Thoracic aorta (tissue), 2 donors: ENCODE results near the gene SYNE3. TPM values are rescaled to one million over a fixed set of nuclear protein-coding genes. Genes with fewer than 3 reads are reported as not detected.

Experiments used
- ATAC-seq: fragments of 150-250 bp; one replicate; pipeline ENCODE4 v1.8.0; 2017; ENCODE audit warnings: low read depth; ENCODE audit not compliant: insufficient number of reproducible peaks, low FRiP score
- DNase-seq: peaks from one replicate; pipeline ENCODE4 v3.0.0-alpha.2; 2020; ENCODE audit warnings: low spot score
- H3K27ac ChIP-seq, 2 donors: fragments of 200-600 bp; sonication (generic); 1 replicate in 1 of 2; 2 replicates in 1 of 2; pipeline ENCODE4 v1.5.1; 2016; ENCODE audit warnings: mild to moderate bottlenecking in 2 of 2, moderate library complexity in 2 of 2
- H3K27me3 ChIP-seq: fragments of 200-600 bp; sonication (generic); replicated peaks from 2 replicates; pipeline ENCODE4 v1.6.0; 2016; ENCODE audit warnings: mild to moderate bottlenecking; ENCODE audit not compliant: insufficient read depth
- H3K36me3 ChIP-seq: fragments of 200-600 bp; sonication (generic); one replicate; pipeline ENCODE4 v1.5.1; 2016
- H3K4me1 ChIP-seq, 2 donors: fragments of 200-600 bp; sonication (generic); 1 replicate in 1 of 2; 2 replicates in 1 of 2; pipeline versions ENCODE4 v1.5.1 to v1.6.0; 2016; ENCODE audit warnings: low read depth in 2 of 2, mild to moderate bottlenecking in 1 of 2; ENCODE audit not compliant: control insufficient read depth in 1 of 2
- H3K4me3 ChIP-seq: fragments of 200-600 bp; sonication (generic); 2 replicates; pipeline ENCODE4 v1.5.1; 2016; ENCODE audit warnings: mild to moderate bottlenecking
- H3K9me3 ChIP-seq: fragments of 200-600 bp; sonication (generic); 2 replicates; pipeline ENCODE4 v1.5.1; 2016
- total RNA-seq, 2 donors: library from RNA; depleted of rRNA; stranded (reverse); fragments of >200 nt; gene quantifications; one replicate each; pipeline versions ENCODE4 v1.1.0 to v1.2.3, GENCODE V29; 2016
- TF ChIP-seq, protein P1 (sequence below): fragments of 200-600 bp; sonication (generic); IDR thresholded peaks from one replicate; pipeline ENCODE4 v1.5.1; 2019; ENCODE audit warnings: antibody characterized with exemption

SYNE3 gene
- total RNA-seq, 2 donors from 2014 or later = 29.5 to 43.4 TPM

DNA sequence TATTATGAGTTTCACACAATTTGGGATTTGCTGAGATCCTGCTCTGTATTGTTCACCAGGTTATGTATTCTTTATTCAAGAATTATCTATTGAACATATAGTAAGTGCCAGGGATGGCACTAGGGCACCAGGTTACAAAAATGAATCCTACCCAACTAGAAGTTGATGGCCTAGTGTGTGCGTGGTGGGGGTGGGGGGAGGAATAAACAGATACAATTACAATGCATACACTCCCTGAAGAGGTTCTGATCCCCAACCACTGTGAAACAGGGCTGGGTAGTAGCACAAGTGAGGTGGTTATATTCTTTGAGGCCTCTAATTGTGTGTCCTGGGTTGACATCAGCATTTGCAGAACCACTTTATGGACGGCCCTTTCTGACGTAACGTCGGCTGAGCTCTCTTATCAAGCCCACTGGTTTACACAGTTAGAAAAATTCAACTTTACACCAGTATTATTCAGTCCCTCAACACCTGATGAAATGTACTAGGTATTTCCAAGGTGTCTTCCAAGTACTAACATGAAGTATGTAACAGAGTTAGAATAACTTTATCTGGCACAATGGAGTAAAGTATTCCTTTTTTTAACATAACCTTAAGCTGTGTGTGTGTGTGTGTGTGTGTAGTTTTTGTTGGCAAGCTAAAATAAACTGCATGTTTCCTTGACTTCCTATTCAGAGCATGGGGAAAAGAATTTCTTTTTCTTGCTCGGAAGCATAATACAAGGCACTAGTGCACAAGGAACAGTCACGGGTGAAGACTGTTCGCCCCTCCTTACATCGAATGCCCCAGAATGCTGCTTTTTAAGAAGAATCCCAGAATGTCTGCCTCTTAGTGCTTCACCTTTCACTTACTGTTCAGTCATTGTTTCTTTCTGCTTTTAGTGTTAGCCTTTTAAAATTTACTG is 10.3 kb upstream of the SYNE3 start:
- H3K9me3 ChIP-seq = no peaks in the 10 kb centered on the region
- no peaks in the 10 kb centered on the region for H3K27me3 ChIP-seq
- ATAC-seq (peak; percentile 4), DNase-seq (no peak)
- peaks cover 33 to 69% of the 10 kb centered on the region in 2 donors for H3K4me1 ChIP-seq
- H3K27ac ChIP-seq = peak overlapping the region; percentile 80 to 84
- H3K4me3 ChIP-seq = peak overlapping the region; percentile 62
- H3K36me3 ChIP-seq = no peaks in the 10 kb centered on the region
- TF ChIP-seq, protein P1, sequence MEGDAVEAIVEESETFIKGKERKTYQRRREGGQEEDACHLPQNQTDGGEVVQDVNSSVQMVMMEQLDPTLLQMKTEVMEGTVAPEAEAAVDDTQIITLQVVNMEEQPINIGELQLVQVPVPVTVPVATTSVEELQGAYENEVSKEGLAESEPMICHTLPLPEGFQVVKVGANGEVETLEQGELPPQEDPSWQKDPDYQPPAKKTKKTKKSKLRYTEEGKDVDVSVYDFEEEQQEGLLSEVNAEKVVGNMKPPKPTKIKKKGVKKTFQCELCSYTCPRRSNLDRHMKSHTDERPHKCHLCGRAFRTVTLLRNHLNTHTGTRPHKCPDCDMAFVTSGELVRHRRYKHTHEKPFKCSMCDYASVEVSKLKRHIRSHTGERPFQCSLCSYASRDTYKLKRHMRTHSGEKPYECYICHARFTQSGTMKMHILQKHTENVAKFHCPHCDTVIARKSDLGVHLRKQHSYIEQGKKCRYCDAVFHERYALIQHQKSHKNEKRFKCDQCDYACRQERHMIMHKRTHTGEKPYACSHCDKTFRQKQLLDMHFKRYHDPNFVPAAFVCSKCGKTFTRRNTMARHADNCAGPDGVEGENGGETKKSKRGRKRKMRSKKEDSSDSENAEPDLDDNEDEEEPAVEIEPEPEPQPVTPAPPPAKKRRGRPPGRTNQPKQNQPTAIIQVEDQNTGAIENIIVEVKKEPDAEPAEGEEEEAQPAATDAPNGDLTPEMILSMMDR = no peak

- Histone ChIP-seq H3K4me1 (peaks cover 25 to 62% of the 10 kb centered on the region in 2 donors), H3K27me3 (no peaks in the 10 kb centered on the region), H3K4me3 (no peak overlapping the region), H3K9me3 (no peaks in the 10 kb centered on the region), H3K36me3 (no peaks in the 10 kb centered on the region), H3K27ac (peak overlapping the region; percentile 80 to 84)
- DNase-seq (no peak), ATAC-seq (no peak)
- TF ChIP-seq, protein P1 = no peak
Measured at GRCh38 chr14:95525999-95526398, 9.5 kb upstream of the SYNE3 start.

GRCh38 chr14:95524706-95525512 is 8.5 kb upstream of the SYNE3 start:
- DNase-seq = no peak
- Histone ChIP-seq H3K9me3 (no peaks in the 10 kb centered on the region), H3K4me1 (peaks cover 31 to 57% of the 10 kb centered on the region in 2 donors), H3K4me3 (no peak overlapping the region), H3K27ac (no peak overlapping the region), H3K36me3 (no peaks in the 10 kb centered on the region), H3K27me3 (no peaks in the 10 kb centered on the region)
- no peak for ATAC-seq
- TF ChIP-seq, protein P1 = no peak

DNA sequence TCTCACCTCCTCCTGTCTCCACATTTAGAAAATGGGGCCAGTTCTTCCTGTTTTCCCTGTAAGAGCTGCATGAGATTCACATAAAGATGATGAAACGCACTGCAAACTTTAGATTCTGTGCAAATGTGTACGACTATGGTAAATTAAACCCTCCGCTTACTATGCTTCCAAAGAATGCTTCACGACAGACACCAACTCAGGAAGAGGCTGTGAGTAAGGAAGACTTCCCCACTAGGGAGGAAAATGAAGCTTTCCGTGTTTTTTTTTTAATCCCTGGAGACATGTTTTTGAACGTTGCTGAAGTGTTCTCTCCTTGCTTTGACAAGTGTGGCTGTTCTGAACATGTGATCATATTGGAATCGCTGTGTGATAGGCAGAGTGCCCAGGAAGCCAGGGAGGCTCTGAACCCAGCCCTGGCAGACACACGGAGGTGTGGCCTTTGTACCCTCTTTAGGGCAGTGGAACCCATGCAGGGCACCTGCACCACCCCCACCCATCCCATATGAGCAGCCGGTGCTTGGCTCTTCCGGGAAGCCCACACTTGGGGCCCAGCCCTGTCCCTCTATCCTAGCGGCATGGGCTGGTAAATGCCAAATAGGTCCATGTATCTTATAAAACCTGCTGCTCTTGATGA is 7.5 kb upstream of the SYNE3 start:
- ATAC-seq (no peak), DNase-seq (no peak)
- Histone ChIP-seq H3K27me3 (no peaks in the 10 kb centered on the region), H3K4me1 (peaks cover 39 to 65% of the 10 kb centered on the region in 2 donors), H3K27ac (peak overlapping the region in 1 of 2 donors; percentile 40), H3K4me3 (peak overlapping the region; percentile 25), H3K9me3 (no peaks in the 10 kb centered on the region), H3K36me3 (no peaks in the 10 kb centered on the region)
- TF ChIP-seq, protein P1 = no peak
